Parathyroid adenoma (tissue), 2 donors: ENCODE data around the gene METTL8.

ENCODE experiments used
- H2AFZ ChIP-seq: fragments of 300-600 bp; sonication (generic); one replicate; pipeline ENCODE4 v1.7.0; 2017; ENCODE audit warnings: antibody characterized with exemption, mild to moderate bottlenecking
- H3K27ac ChIP-seq: fragments of 300-600 bp; sonication (generic); one replicate; pipeline ENCODE4 v1.7.0; 2017
- H3K27me3 ChIP-seq: fragments of 300-600 bp; sonication (generic); one replicate; pipeline ENCODE4 v1.7.0; 2017; ENCODE audit warnings: low read length; ENCODE audit not compliant: control insufficient read depth, insufficient read depth
- H3K36me3 ChIP-seq: fragments of 300-600 bp; sonication (generic); one replicate; pipeline ENCODE4 v1.7.0; 2017; ENCODE audit warnings: low read length; ENCODE audit not compliant: control insufficient read depth, insufficient read depth
- H3K4me1 ChIP-seq: fragments of 300-600 bp; sonication (generic); one replicate; pipeline ENCODE4 v1.7.0; 2017; ENCODE audit warnings: control low read depth
- H3K4me2 ChIP-seq: fragments of 300-600 bp; sonication (generic); one replicate; pipeline ENCODE4 v1.7.0; 2017; ENCODE audit warnings: low read length
- H3K4me3 ChIP-seq: fragments of 300-600 bp; sonication (generic); one replicate; pipeline ENCODE4 v1.7.0; 2017; ENCODE audit warnings: low read depth, low read length
- H3K79me2 ChIP-seq: fragments of 300-600 bp; sonication (generic); one replicate; pipeline ENCODE4 v1.7.0; 2017; ENCODE audit warnings: control low read depth
- H3K9ac ChIP-seq: fragments of 300-600 bp; sonication (generic); one replicate; pipeline ENCODE4 v1.7.0; 2017; ENCODE audit warnings: mild to moderate bottlenecking
- H3K9me3 ChIP-seq: fragments of 300-600 bp; sonication (generic); one replicate; pipeline ENCODE4 v1.7.0; 2017; ENCODE audit warnings: low read length; ENCODE audit not compliant: control insufficient read depth
- CTCF ChIP-seq: fragments of 300-600 bp; sonication (generic); IDR thresholded peaks from one replicate; pipeline ENCODE4 v1.7.0; 2017; ENCODE audit warnings: antibody characterized with exemption, mild to moderate bottlenecking
- donor health status: primary hyperparathyroidism.

METTL8 gene

GRCh38 chr2:171322928-171323327 is 110.9 kb downstream of the METTL8 start:
- no peak overlapping the region for H3K27ac ChIP-seq
- no peaks in the 10 kb centered on the region for H3K9me3 ChIP-seq
- H3K27me3 ChIP-seq, result no peaks in the 10 kb centered on the region
- no peak overlapping the region for H2AFZ ChIP-seq
- H3K9ac ChIP-seq, result no peak overlapping the region
- H3K79me2 ChIP-seq, result no peaks in the 10 kb centered on the region
- H3K4me2 ChIP-seq, result no peak overlapping the region
- no peaks in the 10 kb centered on the region for H3K4me1 ChIP-seq
- no peak for TF ChIP-seq CTCF
- H3K4me3 ChIP-seq, result no peak overlapping the region
- no peaks in the 10 kb centered on the region for H3K36me3 ChIP-seq

GRCh38 chr2:171320731-171321130 is 113.1 kb downstream of the METTL8 start:
- TF ChIP-seq CTCF, result no peak
- Histone ChIP-seq H3K4me1 (no peaks in the 10 kb centered on the region), H3K4me3 (no peak overlapping the region), H3K27ac (no peak overlapping the region), H3K9me3 (no peaks in the 10 kb centered on the region), H3K79me2 (no peaks in the 10 kb centered on the region), H3K27me3 (no peaks in the 10 kb centered on the region), H3K9ac (no peak overlapping the region), H2AFZ (no peak overlapping the region), H3K36me3 (no peaks in the 10 kb centered on the region), H3K4me2 (no peak overlapping the region)

GRCh38 chr2:171320208-171320621 is 113.6 kb downstream of the METTL8 start:
- Histone ChIP-seq H3K27ac (no peak overlapping the region), H3K4me1 (no peaks in the 10 kb centered on the region), H3K9me3 (no peaks in the 10 kb centered on the region), H2AFZ (no peak overlapping the region), H3K4me2 (no peak overlapping the region), H3K27me3 (no peaks in the 10 kb centered on the region), H3K9ac (no peak overlapping the region), H3K36me3 (no peaks in the 10 kb centered on the region), H3K79me2 (no peaks in the 10 kb centered on the region), H3K4me3 (no peak overlapping the region)
- TF ChIP-seq CTCF, result no peak

GRCh38 chr2:171319164-171319810 is 114.5 kb downstream of the METTL8 start:
- Histone ChIP-seq H3K27me3 (no peaks in the 10 kb centered on the region), H3K27ac (no peak overlapping the region), H3K4me1 (no peaks in the 10 kb centered on the region), H3K4me3 (no peak overlapping the region), H3K4me2 (no peak overlapping the region), H3K9ac (no peak overlapping the region), H3K36me3 (no peaks in the 10 kb centered on the region), H3K9me3 (no peaks in the 10 kb centered on the region), H2AFZ (no peak overlapping the region), H3K79me2 (no peaks in the 10 kb centered on the region)
- no peak for TF ChIP-seq CTCF

GRCh38 chr2:171318463-171318934 is 115.3 kb downstream of the METTL8 start:
- H3K9me3 ChIP-seq, result no peaks in the 10 kb centered on the region
- TF ChIP-seq CTCF, result no peak
- H3K4me1 ChIP-seq, result no peaks in the 10 kb centered on the region
- H3K4me3 ChIP-seq, result no peak overlapping the region
- no peaks in the 10 kb centered on the region for H3K79me2 ChIP-seq
- H3K9ac ChIP-seq, result no peak overlapping the region
- H2AFZ ChIP-seq, result no peak overlapping the region
- H3K27me3 ChIP-seq, result no peaks in the 10 kb centered on the region
- H3K36me3 ChIP-seq, result no peaks in the 10 kb centered on the region
- no peak overlapping the region for H3K4me2 ChIP-seq
- H3K27ac ChIP-seq, result no peak overlapping the region
